A673 (cell line): ENCODE measurements around the gene MSMO1. TPM values are rescaled to one million over a fixed set of nuclear protein-coding genes. Genes with fewer than 3 reads are reported as not detected.

Experiments
- BruUV-seq: library from RNA; stranded (reverse); fragments of 400-500 nt; replicated peaks from 2 replicates; lab custom pipeline; 2021; lab: Mats Ljungman, UMichigan
- CTCF ChIA-PET: fragments of 300-600 bp; sonication (Branson Sonifier 250); formaldehyde crosslinking; loops from one replicate; lab custom pipeline; 2022; ENCODE audit warnings: antibody characterized with exemption; lab: Charles Lee
- POLR2A ChIA-PET: fragments of 300-600 bp; sonication (Branson Sonifier 250); formaldehyde crosslinking; loops from one replicate; lab custom pipeline; 2022; ENCODE audit warnings: antibody characterized with exemption; ENCODE audit not compliant: low non-redundant PET; lab: Charles Lee
- DNase-seq: peaks from one replicate; pipeline ENCODE4 v3.0.0-alpha.2; 2015; ENCODE audit warnings: low spot score
- H3K27ac ChIP-seq: fragments of 200-600 bp; sonication (generic); 2 replicates; pipeline ENCODE4 v1.5.1; 2016; ENCODE audit warnings: mixed run types, low read depth, mild to moderate bottlenecking, mixed read lengths, antibody characterized with exemption, low read length; ENCODE audit not compliant: poor library complexity, severe bottlenecking
- H3K27me3 ChIP-seq: fragments of 200-600 bp; sonication (generic); replicated peaks from 2 replicates; pipeline ENCODE4 v1.6.1; 2017; ENCODE audit warnings: mixed run types, low read depth, mild to moderate bottlenecking, mixed read lengths, antibody characterized with exemption, low read length; ENCODE audit not compliant: insufficient read depth, poor library complexity
- H3K36me3 ChIP-seq: fragments of 200-600 bp; sonication (generic); 2 replicates; pipeline ENCODE4 v1.6.1; 2016; ENCODE audit warnings: mixed run types, mild to moderate bottlenecking, mixed read lengths, antibody characterized with exemption, low read length; ENCODE audit not compliant: insufficient read depth, poor library complexity, severe bottlenecking
- H3K4me1 ChIP-seq: fragments of 200-600 bp; sonication (generic); 2 replicates; pipeline ENCODE4 v1.6.1; 2017; ENCODE audit warnings: mixed run types, mild to moderate bottlenecking, mixed read lengths, antibody characterized with exemption, low read length; ENCODE audit not compliant: insufficient read depth, poor library complexity, severe bottlenecking
- H3K4me3 ChIP-seq: fragments of 200-600 bp; sonication (generic); 2 replicates; pipeline ENCODE4 v1.5.1; 2016; ENCODE audit warnings: low read depth, mixed run types, mild to moderate bottlenecking, mixed read lengths, low read length; ENCODE audit not compliant: poor library complexity, severe bottlenecking
- H3K9me3 ChIP-seq: fragments of 200-600 bp; sonication (generic); 2 replicates; pipeline ENCODE4 v1.6.1; 2016; ENCODE audit warnings: mixed run types, low read depth, mild to moderate bottlenecking, mixed read lengths, antibody characterized with exemption, low read length; ENCODE audit not compliant: poor library complexity, severe bottlenecking
- EZH2 ChIP-seq: fragments of 200-600 bp; sonication (generic); IDR thresholded peaks from 2 replicates; pipeline ENCODE4 v1.6.1; 2017; ENCODE audit warnings: borderline replicate concordance, low read depth, mild to moderate bottlenecking, mixed read lengths, antibody characterized with exemption, low read length; ENCODE audit not compliant: poor library complexity, severe bottlenecking
- intact Hi-C: fragments of 100-400 bp; cut with micrococcal nuclease; formaldehyde crosslinking; loops from one replicate; pipeline ENCODE4 v1.10.0; 2022; ENCODE audit not compliant: unreplicated experiment
- total RNA-seq: library from RNA; stranded (reverse); gene quantifications from 2 replicates; pipeline ENCODE4 v1.2.3, GENCODE V29; 2021
- TF ChIP-seq, protein P1 (sequence below): fragments of 300-800, 200-600 bp; sonication (generic); conservative IDR thresholded peaks from 2 replicates; pipeline ENCODE4 v1.5.1; 2017; ENCODE audit warnings: low read depth, mild to moderate bottlenecking, antibody characterized with exemption, low read length, moderate library complexity, mixed read lengths

MSMO1 gene
- total RNA-seq, 1 experiment from 2014 or later = 137 TPM

DNA sequence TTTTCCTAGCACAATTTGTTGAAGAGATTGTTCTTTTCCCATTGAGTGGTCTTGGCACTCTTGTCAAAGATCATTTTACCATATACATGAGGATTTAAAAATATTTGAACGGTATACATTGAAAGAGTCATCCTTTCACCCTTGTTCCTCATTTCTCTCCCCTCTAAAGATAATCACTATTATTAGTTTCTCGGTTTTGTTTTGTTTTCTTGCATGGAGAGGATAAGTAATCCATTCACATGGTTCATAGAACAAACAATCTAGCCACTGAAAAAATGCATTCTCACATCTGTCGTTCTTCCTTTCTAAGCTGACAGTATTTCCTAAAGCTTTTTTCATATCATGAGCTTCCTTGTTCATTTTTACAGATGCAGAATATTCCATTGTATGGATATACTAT is 39.2 kb upstream of the MSMO1 start:
- intact Hi-C loops = no loop called here
- Histone ChIP-seq H3K4me3 (no peak overlapping the region), H3K36me3 (no peaks in the 10 kb centered on the region), H3K27ac (no peak overlapping the region), H3K27me3 (no peaks in the 10 kb centered on the region), H3K4me1 (peaks cover 9% of the 10 kb centered on the region), H3K9me3 (no peaks in the 10 kb centered on the region)
- no peak for DNase-seq
- TF ChIP-seq, protein P1, sequence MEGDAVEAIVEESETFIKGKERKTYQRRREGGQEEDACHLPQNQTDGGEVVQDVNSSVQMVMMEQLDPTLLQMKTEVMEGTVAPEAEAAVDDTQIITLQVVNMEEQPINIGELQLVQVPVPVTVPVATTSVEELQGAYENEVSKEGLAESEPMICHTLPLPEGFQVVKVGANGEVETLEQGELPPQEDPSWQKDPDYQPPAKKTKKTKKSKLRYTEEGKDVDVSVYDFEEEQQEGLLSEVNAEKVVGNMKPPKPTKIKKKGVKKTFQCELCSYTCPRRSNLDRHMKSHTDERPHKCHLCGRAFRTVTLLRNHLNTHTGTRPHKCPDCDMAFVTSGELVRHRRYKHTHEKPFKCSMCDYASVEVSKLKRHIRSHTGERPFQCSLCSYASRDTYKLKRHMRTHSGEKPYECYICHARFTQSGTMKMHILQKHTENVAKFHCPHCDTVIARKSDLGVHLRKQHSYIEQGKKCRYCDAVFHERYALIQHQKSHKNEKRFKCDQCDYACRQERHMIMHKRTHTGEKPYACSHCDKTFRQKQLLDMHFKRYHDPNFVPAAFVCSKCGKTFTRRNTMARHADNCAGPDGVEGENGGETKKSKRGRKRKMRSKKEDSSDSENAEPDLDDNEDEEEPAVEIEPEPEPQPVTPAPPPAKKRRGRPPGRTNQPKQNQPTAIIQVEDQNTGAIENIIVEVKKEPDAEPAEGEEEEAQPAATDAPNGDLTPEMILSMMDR = no peak
- no peak for TF ChIP-seq EZH2
- POLR2A ChIA-PET = no interaction called here
- no TSS peak for BruUV-seq
- CTCF ChIA-PET = no interaction called here

DNA sequence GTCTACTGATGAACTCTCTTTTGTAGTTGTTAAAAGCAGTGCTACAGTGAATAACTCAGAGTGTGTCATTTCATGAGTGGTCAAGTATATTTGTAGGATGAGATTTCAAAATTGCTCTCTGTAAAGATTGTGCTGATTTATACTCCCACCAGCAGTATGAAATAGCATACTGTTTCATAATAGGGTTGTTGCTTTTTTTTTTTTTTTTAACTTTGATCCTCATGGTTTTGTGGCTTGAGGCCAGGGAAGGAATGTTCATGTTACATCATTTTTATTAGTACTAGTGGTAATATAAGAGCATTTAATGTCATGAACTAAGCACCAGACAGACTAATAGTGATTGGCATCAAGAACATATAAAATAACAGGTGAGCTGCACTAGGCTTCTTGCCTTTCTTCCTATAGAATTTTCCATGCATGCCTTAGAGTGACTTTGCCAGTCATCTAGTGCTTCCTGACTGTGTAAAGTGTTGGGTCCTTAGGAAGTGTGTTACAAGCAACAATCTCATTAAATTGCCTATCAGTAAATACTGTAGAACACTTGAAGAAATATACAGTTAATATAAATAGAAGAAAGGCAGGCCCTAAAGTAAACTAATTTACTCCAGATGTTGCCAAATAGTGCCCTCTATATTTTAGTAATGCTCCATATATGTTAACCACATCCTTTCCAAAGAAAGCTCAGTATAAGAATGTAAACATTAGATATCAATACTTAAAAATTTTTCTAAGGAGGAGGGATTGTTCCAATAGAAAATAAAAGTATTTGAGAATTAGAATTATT is 38.6 kb upstream of the MSMO1 start:
- Histone ChIP-seq H3K27me3 (no peaks in the 10 kb centered on the region), H3K4me3 (no peak overlapping the region), H3K36me3 (no peaks in the 10 kb centered on the region), H3K27ac (no peak overlapping the region), H3K9me3 (no peaks in the 10 kb centered on the region), H3K4me1 (peaks cover 9% of the 10 kb centered on the region)
- peak; percentile 8 for DNase-seq
- intact Hi-C loops = no loop called here
- POLR2A ChIA-PET = no interaction called here
- CTCF ChIA-PET = no interaction called here
- no TSS peak for BruUV-seq
- TF ChIP-seq, protein P1 = no peak
- TF ChIP-seq EZH2 = no peak

DNA sequence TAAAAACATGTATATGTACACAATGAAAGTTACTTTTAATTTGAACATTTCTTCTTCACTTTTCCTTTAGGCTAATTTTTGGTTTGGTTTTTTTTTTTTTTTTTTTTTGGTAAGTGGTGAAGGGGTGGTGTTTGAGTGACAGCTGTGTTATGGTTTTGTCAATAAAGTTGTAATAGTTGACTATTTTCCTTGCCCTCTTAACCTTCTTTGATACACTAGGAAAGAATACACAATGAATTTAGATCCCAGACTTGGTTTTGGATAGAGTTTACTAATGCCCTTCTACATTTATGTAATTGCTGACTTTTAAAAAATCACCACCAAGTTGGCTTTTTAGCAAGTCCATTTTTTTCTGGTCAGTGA is 38.1 kb upstream of the MSMO1 start:
- no TSS peak for BruUV-seq
- Histone ChIP-seq H3K9me3 (no peaks in the 10 kb centered on the region), H3K27ac (no peak overlapping the region), H3K4me3 (no peak overlapping the region), H3K4me1 (peaks cover 9% of the 10 kb centered on the region), H3K27me3 (no peaks in the 10 kb centered on the region), H3K36me3 (no peaks in the 10 kb centered on the region)
- POLR2A ChIA-PET = no interaction called here
- intact Hi-C loops = no loop called here
- TF ChIP-seq, protein P1 = no peak
- no peak for TF ChIP-seq EZH2
- CTCF ChIA-PET = no interaction called here
- no peak for DNase-seq
